Raji (cell line): ENCODE data around the gene SRGAP1.

ENCODE experiments used
- POLR2A ChIP-seq: IDR thresholded peaks from 2 replicates; pipeline ENCODE4 v1.6.1; 2011; ENCODE audit warnings: low read depth, low read length, control low read depth; ENCODE audit not compliant: insufficient read depth

Gene SRGAP1

DNA sequence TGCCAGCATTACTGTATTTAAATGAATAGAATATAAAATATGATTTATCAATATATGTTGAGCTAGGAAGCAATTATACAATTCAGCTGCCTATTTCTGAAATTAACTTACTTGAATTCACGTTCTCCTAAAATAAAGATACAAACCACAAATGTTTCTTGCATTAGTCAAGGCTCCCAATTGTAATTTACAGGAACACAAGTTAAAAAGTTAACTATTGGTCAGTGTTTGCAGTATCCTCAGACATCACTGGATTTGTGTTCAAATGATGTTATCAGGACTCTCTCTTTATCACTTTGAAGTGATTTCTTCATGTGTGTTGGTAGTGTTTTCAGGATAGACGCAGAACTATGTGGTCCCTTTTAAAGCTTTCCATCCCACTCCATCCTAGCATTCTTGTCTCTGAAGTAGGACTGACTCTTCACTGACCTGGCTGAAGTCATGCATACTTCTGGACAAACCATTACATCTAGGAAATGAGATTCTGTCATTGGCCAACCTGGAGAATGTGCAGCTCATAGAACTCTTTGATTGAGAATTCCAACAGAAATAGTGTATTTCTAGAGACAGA lies 221.5 kb downstream of the SRGAP1 start:
- TF ChIP-seq POLR2A: no peak

DNA sequence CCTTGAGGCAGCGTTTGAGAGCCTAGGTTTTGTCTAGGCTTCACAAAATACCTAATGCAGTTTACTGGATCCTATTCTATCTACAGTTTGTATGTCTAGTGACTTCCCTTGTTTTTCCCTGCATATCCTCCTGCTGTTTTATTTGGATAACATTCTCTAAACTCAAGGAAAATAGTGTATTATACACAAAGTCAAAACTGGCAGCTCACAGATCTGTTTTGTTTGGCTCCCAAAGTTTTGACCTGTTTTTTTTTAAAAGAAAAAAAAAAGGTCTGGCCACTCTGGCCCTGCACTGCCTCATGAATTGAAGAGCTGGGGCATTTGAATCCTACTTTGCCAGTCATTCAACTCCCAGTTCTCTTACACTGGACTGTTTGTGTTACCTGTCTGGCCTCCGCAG lies 222.3 kb downstream of the SRGAP1 start:
- no peak for TF ChIP-seq POLR2A

DNA sequence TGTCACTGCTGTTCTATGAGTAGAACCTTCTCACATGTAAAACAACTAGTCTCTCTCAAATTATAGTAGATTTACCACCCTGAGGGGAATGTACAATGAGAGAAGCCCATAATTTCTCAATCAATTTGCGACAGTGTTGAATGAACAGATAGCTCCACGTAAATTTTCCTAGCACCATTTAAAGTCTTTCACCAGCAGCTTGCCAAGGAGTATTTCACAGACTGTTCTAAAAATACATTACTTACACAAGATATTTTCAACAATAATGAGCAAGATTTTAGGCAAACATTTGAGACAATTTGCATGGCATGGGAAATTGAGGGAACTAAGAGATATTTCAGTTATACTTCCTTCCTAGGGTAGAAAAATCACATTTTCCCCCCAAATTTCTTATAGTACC lies 226.0 kb downstream of the SRGAP1 start:
- TF ChIP-seq POLR2A: no peak

DNA sequence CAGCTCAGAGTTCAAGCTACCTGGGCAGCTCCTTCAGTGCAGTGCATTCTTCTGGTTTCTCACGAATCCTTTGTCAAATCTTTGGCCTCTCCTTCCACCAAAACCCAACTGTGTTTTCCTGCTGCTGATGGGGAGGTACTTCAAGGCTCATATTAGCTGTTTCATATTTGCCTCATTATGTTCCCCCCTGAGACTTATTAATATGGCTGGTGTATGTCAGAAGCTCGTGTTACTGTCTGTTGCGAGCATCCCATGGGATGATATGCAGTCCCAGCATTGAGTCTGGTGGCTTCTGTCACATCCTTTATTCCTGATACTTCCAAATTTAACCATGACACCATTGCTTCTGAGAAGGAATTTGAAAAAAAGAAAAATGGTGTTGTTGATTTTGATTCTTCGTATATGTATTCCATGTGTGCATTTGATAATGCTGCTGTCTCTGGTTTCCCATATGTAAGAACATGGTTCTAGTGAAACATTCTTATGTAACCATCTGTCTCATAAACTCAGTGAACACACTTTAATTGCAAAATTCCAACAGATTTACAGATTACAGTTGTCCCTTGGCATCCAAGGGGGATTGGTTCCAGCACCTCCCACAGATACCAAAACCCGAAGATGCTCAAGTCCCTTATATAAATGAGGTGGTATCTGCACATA lies 228.5 kb downstream of the SRGAP1 start:
- TF ChIP-seq POLR2A: no peak

DNA sequence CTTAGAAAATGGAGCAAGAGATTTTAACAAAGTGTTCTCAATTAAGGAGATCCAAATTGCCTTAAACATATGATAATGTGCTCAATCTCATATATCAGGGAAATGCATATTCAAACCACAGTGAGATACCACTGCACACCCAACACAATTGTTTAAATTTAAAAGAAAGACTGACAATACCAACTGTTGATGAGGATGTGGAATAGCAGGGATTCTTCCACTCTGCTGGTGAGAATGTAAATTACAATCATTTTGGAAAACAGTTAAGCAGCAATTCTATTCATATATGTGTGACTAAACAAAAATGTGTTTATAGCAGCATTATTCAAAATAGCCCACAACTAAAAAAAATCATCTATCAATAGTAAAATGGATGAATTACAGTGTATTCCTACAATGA lies 233.4 kb downstream of the SRGAP1 start:
- TF ChIP-seq POLR2A: no peak

DNA sequence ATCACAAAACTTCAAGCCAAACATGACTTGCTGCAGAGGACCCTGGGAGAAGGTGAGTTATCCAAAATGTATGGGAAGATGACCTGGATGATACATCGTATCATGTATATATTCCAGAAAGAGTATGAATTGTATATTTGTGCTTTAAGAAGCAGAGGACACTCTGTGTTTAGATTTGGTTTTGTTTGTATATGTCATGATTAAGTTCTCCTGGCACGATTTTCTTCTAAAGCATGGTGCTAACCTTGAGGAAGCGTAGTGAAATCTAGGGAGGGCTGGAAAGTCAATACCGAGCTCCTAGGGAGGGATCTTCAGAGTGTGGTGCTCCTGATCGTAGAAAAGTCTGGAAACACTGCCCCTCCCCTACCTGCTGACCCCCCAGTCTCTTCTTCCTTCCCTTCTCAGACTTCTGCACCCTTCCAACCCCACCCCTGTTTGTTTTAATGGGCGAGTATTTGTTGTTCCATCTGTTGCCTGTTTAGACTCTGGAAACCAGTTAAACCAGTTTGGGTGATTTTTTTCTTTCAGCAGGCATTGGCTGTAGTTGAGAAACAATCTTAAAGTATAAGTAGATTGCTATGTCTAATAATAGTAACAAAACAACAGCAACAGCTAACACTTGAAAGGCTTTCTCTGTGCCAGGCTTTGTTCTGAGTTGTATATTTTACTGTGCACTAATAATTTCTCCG lies 236.0 kb downstream of the SRGAP1 start:
- no peak for TF ChIP-seq POLR2A

DNA sequence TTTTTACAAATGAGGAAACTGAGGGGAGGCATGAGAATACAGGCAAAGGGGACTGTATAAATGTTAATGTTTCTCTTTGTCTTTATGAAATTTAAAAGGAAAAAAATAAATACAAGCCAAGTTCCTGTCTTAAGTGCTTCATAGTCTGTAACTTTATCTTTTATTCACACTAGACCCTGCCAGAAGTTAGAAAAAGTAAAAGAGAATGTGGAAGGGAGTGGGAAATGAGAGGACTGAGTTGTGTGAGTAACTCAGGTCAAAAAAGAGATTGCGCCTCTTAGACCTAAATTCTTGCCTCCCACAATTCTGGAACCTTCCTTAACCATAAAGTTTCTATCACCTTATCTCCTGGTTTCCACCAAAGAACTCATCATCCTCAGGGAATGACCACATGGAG lies 236.5 kb downstream of the SRGAP1 start:
- no peak for TF ChIP-seq POLR2A

DNA sequence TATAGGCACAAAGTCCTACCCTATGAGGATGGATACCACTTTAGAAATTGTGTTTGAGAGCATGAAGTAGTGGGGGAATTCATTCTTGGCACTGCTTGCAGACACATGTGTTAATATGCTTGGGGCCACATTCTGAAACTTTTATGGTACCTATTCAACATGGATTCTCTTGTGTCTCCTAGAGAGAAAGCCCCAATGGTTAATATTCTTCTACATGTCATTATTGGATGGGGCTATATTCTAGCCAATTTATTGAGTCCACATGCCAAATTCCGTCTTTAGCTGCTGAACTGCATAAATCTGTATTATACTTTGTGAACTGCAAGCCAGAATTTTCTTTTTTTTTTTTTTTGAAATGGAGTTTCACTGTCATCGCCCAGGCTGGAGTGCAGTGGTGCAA lies 237.6 kb downstream of the SRGAP1 start:
- TF ChIP-seq POLR2A: no peak

DNA sequence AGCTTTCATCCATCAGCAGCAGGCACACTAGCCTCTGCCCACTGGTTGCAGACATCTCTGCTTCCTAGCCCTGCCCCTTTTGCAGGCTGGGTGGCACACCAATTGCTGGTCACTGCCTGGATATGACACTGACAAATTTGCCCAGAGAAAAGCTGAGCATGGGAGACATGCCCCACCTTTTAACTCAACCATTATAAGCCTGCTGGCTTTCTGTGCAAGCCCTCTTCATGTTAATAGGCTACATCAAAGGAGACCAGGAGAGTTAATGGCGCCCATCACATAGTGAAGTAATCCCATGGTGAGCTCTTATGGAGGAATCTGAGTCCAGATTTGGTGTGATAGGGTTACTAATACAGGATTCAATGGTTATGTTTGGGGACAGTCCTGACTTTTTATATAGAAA lies 238.4 kb downstream of the SRGAP1 start:
- no peak for TF ChIP-seq POLR2A

DNA sequence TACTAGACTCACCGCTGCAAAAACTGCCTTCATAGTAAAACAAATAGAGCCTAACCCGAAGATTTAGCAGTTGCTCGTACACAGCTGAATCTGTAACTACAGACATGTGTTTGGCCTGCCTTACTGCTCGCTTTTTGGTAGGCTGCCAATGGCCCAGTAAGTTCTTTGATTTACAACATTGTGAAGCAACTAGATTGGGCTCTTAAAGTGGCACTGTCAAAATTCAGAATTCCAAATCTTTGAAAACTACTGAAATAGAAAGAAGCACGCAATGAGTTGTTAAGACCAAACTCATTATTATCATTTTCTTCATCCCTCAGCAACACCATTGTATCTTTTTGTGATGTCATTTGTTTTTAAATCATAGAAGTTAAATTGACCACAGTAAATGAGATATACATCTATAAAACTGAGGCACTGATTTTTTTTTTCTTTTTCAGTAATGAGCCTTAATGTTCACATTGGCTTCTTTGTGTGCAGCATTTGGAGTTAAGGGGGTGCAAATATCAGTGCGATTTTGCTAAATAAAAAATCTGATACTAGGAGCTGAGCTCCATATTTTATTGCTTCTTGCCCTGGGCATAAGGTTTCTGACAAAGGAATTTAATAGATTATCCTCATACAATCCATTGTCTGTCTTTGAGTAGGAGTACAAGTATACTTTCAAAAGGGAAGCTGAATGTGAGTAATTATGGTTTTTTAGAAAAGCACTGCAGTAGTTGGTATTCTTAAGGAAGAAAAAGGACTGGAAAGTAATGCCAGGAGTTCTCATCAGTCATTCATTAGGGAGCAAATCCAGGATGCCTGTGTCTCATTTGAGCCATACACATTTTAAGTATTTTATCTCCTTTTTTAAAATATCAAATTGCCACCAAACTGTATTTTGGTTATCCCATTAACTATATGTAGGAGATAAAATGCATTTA lies 239.0 kb downstream of the SRGAP1 start:
- no peak for TF ChIP-seq POLR2A

DNA sequence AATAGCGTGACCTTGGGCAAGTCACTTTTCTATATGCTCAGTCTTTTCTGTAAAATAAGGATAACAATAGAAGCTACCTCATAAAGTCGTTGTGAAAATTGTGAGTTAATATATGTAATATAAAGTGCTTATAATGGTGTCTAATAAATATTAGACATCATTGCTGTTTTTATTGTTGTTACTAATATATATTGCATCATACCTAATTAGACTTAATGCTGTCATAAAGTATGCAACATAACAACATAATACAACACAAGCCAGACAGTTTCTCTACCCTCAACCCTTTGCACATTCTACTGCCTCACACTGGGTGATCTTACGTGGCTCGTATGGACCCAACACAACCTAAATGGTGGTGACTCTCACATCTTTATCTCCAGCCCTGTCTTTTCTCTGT lies 240.7 kb downstream of the SRGAP1 start:
- no peak for TF ChIP-seq POLR2A

DNA sequence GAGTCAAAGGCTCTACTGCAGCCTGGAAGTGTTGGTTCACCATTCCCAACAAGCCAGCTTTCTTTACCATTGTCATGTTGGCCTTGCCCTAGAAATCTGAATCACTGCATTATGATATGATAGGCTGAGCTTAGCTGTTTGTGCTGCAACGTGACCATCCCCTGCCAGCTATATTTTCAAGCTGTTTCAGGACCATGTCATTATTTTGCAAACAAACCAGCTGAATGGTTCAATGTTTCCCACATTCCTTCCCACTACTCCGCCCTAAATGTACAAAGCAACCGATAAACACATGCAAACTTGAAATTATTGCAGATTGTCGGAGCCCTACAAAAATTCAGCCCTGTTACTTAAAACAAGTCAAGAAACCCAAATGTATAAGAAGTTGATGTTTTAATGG lies 241.5 kb downstream of the SRGAP1 start:
- no peak for TF ChIP-seq POLR2A

DNA sequence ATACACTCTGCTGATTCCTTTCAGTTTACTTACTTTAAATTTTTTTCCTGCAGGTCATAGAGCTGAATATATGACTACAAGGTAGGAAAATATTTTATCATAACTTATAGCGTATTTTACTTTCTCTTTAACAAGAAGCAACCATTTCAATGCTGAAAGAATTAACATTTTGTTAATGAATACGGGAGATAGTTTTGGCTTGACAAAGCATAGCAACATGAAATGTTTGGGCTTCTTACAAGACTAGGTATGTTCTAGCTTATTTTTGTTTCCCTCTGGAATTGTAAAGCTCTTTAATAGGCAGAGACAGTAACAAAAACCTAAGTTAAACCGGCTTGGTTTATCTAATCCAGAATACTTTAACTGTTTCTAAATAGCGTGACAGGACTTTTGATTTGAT lies 242.4 kb downstream of the SRGAP1 start:
- TF ChIP-seq POLR2A: no peak

DNA sequence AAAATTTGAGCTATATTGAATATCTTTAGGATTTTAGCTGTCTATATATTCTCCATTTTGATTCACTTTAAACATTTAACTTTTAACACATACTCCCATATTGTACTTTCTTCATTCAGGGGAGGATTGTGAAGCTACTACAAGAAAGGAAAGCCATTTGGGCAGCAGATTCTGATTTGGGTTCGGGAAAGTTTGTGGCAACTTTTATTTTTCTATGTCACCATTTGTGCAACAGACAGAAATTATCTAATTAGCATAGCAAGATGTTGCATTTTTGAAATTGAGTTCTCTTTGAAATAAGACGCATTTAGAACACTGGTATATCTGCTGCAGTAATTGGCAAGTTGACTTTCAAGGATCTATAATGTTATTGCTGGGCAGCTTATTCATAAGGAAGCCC lies 243.3 kb downstream of the SRGAP1 start:
- no peak for TF ChIP-seq POLR2A

DNA sequence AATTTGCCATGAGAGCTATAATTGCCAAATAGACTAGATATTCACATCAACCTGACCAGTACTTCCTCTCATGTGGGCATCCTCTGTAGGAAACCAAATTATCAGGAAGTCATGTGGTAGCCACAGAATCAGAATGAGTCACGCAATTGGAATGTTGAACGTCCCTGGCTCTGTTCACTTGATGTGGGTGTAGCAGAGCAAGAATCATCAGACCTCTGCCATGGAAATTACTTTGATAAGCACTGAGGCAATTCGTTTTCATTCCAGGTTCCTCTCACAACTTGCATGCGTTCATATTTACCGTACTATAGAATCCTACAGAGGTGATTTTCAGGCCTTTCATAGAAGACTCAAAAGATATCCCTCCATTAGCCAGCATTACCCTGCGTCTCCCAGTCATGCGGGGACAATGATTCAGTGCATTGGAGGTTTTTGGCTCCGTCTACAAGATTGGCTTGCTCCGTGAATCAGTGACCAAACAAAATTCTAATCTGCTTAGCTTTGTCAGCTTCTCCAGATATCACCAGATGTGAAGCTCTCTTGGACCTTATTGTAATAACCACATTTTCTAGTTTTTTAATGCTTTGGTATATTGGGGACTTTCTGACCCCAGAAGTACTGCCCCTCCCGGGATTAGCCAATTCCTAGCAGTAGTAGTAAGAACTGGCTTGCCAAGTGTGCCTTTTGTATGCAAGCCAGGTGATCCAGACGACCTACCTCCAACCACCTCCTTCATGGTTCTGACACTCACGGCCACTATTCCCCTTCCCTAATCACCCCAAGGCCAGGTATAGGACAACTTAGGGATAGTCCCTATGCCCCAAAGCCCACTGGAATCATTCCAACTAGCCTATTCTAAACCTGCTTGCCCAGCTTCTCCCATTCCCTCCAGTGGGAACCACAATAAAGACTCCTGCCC lies 244.2 kb downstream of the SRGAP1 start:
- no peak for TF ChIP-seq POLR2A

DNA sequence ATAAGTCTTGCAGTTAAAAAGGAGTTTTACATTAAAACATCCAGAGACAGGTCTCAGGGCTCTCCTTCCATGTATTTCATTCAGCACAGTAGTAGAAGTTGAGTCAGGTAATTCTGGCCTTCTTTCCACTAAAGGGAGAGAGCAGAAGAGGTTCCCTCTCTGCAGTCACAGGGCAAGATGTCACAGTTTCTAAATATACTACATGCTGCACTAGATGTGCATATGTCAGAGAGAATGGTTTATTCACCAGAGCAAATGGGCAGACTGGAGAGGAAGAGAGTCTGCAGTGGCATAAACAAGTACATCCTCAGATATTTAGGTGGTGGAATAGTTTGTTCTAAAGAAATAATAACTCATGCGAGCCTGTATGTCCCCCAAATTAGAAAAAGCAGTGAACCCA lies 245.5 kb downstream of the SRGAP1 start:
- TF ChIP-seq POLR2A: no peak
